ENCODE results near the gene FGFR2.

Gene FGFR2

DNA sequence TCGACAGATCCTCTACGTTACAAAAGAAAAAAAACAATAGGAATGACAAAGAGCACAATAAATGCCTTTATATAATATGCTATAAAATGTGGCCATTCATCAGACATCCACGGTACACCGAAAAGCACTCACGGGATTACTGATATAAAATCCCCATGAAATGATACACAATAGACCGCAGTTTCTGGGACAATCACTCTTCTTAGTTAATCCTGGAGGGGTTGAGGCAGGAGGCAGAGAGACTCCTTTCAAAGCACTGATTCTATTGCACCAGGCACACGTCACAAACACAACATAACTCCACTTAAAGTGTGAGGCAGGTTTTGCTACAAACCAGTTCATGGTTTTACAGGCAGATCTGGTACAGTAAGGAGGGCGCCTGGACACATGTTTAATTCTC lies 113.8 kb downstream of the FGFR2 start:
- DNase-seq: no peak

DNA sequence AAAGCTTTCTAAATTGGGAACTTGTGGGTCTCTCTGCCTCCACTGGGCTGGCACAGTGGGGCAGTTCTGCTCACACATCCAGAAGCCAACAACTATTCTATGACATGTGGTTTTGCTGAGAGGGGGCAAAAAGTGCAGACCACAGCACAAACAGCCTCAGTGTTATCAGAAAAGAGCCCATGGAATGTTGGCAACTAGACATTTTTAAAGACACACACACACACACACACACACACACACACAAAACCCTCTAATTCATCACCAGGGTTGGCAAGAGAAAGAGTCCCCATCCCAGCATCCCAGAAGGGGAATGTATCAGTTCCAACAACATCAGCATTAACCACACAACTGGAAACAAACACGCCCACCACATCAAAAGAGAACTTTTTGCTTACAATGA lies 117.1 kb downstream of the FGFR2 start:
- DNase-seq: no peak

DNA sequence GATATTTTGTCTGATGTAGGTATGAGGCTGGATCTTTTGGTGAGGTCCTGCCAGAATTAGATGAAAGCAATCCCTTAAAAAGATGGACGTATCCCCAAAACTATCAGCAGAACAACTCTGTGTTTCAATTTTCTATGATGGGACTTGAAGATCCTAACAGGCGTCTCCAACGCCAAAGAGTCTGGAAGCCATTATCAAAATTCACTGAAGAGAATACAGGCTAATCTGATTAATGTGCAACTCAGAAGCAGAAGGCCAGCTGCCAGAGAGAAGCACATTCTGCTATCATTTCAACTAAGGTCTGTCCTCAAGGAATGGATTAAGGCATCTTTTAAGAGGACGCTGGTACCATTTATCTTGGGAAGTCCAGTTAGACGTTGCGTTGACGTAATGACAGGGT lies 119.7 kb downstream of the FGFR2 start:
- DNase-seq: no peak

DNA sequence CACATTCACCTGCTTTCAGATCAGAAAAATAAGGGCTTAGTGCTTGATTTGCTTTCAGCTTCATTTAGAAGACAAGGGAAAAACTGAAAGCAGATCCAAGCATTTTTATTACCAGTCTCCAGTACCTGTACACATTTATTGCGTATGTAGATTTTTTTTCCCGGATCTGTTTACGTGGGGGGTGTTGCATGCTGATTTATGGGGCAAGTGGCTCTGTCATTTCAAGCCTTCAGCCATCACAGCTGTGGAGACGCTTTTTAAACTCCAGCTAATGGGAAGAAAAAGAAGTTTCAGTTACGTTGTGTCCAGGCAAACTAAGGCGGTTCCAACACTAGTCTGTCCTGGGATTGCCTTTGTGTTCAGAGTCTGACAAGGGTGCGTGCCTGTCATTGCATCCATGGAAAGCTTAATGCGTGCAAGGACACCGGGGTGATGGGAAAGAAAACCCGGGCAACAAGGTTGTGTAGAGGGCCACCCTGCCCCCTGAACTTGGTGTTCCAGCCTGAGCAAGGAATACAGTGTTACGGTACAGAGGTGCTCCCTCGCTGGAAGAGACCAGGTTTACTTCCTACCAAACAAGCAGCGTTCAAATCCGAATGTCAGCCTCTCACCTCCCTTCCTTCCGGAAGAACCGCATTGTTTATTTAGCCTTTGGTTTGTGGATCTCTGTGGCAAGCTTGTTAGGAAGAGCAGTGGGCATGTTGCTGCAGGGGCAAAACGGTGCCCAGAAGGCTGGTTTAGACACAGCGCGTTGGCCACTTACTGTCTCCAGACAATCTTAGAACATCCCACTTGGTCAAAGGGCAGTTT lies 128.2 kb downstream of the FGFR2 start:
- DNase-seq: no peak

DNA sequence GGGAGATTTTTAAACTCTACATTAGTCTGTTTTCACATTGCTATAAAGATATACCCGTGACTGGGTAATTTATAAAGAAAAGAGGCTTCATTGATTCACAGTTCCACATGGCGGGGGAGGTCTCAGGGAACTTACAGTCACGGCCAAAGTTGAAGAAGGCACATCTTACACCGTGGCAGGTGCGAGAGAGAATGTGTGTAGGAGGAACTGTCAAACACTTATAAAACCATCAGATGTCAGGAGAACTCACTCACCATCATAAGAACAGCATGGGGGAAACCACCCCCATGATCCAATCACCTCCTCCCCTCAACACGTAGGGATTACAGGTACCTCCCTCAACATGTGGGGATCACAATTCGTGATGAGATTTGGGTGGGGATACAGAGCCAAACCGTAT lies 129.5 kb downstream of the FGFR2 start:
- DNase-seq: no peak

DNA sequence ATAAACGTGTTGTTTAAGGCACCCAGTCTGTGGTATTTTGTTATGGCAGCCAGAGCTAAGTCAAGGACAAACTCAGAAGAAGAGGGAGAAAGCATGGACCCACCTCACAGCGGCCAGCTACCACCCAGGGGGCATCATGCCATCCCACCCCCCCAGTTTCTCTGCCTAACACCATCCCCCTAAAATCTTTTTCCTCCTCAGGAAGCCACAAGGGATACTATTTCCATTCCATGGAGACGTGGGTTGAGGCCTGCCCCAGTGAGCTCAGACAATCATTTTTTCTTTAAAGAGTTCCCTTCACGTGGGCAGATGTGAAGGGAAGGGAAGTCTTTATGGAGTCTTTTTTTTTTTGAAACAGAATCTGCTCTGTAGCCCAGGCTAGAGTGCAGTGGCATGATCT lies 131.8 kb downstream of the FGFR2 start:
- DNase-seq: no peak

DNA sequence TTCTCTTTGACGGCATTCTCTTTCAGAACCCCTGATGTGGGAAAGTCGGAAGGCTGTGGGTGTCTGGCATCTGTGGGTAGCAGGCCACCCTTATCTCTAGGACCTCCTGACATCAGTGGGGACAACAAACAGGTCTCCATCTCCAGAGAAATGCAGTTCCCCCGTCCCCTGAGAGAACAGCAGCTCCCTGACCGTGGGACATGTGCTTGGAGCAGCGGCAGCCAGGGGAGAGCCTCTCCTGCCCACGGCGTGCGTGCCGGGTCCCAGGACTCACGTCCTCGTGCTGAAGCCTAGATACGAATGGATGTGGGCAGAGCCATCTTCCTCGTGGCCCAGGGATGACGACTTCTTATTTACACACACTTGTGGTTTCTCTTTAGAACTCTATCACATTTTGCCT lies 133.0 kb downstream of the FGFR2 start:
- DNase-seq: no peak

DNA sequence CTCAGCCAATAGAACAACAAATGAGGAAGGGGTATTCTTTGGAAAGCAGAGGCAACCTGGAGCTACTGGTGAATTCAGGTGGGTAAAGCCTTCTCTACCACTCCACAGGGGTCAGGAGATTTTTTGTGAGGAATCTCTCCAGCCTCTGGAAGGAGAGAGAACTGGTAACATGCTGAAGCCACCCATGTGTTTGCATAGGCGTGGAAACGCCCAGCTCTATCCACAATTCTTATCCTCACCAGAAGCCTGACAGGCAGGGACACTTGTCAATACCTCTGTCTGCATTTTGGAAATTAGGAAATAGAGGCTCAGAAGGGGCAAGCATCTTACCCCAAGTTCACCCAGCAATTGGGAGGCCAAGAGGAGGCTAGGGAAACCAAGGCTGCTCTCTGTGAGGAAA lies 133.7 kb downstream of the FGFR2 start:
- no peak for DNase-seq

DNA sequence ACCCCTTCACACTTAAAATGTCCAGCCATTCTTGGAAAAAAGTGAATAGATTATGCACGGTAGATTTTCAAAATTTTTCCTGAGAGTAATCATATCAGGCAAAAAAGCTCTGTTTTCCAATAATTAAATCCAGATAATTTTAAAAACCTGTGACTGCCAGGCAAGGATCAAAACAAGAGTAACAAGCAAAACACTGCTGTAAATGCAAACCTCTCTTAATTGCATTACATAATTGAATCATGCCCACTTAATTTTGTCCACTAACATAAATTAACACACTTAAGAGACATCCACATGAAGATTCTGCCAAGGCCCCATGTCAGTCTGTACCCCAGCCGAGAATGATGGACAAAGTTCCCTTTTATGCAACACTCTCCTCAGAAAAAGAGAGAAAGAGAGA lies 135.3 kb downstream of the FGFR2 start:
- no peak for DNase-seq

DNA sequence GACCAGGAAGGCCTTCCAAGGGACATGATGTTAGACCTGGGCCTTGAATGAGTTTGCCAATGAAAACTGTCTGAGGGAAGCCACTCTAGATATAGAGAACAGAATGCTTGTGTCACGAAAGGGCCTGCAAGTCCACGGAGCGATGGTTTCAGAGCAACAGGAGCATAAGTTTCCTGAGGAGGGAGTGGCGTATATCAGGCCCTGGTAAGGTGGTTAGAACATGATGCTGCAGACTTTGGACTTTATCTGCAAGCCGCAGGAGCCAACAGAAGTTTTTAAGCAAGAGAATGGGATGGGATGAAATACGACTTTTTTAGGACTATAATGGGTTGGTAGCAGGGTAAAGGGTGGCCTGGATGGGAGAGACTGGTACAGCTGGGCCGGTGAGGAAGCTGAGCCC lies 136.0 kb downstream of the FGFR2 start:
- DNase-seq: no peak

DNA sequence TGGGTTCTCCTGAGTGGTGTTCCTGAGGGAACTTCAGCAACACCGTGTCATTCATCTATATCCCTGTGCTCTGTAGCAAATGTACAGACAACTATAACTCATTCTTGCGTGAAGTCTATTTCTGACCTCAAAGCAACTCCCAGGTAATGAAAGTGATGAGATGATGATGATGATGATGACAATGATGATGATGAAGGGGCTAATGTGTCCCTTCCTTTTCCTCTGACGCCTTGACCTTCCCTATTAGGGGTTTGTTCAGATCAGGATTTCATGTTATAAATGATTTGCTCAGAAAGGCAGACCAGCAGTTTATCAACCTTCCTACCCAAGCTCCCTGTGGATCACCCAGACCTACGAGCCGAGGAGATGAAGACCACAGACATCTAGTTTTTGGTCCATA lies 136.9 kb downstream of the FGFR2 start:
- DNase-seq: no peak

DNA sequence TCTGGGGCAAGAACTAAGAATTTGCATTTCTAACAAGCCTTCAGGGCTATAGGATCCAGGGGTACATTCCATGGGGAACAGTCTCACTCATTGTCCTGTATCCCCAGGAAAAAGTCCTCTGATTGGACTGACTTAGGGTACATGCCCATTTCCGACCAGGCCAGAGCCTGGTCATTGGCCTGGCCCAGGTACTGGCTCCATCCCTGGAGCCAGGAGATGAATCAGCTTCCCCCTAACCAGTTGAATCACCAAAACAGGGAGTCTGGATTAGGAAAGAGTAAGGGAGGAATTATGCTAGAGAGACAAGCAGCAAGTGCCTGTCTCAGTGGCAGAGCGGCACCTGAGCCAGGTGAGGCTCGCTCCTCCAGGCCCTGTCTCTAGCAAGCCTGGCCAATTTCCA lies 137.5 kb downstream of the FGFR2 start:
- DNase-seq: no peak

DNA sequence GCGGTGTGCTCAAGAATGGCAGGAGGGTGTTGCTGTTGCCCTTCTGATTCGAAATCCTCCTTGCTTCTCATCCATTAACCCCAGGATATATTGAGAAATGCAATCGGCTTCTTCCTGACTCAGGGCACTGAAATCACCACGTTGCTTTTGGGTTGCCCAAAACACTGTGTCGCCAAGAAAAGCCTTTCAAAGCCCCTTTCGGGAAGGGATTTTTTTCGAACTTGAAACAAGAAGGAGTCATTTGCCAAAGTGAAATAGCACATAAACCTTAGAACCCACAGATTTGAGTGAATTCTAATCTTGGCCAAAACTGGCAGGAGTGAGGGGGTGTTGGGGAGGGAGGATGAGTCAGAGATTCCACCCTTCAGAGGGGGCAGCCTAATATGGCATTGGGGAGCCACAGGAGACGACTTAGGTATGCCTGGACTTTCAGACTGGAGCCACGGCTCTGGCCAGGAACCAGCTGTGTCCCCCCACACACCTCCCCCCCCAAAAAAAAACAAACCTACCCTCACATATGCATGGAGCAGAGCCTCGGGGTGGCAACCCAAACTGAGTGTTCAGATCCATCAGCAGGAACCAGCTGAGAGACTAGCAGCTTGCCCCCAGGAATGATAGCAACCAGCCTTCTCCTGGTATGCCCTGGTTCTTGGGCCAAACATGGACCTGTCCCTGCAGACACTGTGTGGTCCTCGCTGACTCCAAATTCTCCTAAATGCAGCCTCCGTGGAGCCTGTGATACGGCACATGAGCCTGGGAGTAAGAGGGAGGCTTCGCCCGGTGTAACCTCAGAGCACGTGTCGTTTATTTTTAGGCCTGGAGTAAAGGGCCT lies 138.4 kb downstream of the FGFR2 start:
- no peak for DNase-seq

DNA sequence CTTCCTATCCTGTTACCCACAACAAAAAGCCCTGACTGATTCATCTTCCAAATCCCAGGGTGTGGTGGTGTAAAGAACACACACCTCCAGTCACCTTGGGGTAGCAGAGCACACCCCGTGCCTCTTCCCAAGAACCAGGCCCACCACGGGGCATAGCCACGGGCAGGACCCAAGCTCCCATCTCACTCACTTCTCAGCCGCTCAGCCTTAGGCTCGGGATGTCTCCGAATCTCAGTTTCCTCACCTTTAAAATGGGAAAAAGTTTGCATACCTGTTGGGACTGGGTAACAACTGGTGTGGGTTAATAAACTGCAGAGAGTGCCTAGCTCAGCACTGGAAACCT lies 139.0 kb downstream of the FGFR2 start:
- DNase-seq: no peak

DNA sequence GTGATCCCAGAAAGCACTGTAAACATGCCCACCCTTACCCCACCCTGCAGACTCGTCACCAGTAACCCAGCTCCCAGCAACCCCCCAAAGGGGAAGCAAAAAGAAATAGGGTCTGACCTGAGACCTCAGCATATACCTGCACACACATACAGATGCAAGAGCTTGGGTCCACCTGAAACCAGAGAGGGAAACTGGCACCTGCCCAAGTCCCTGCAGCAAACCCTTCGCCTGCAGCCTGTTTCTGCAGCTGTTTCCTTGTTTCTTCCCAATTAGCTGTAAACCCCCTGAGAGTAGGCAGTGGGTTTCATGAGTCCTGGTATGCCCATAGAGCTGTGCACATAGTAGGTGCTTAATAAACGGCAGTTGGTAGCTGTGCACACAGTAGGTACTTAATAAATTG lies 140.5 kb downstream of the FGFR2 start:
- no peak for DNase-seq

DNA sequence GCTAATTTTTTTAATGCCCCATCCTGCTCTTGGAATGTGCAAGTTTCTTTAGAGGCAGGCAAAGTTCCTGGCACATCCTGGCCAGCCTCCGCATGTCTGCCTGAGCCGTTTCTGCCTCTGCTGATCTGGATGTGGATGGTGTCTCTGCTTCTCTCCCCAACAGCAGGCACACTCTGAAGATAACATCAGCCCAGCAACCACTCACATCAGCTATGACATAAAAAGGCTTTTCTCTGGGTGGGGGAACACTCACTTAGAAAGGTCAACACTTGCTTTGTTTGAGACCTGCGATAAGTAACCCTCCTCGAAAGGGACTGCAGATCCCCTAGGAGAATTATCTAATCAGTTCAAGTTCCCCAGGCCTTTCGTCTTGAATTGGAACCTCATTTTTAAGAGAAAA lies 142.9 kb downstream of the FGFR2 start:
- DNase-seq: no peak

DNA sequence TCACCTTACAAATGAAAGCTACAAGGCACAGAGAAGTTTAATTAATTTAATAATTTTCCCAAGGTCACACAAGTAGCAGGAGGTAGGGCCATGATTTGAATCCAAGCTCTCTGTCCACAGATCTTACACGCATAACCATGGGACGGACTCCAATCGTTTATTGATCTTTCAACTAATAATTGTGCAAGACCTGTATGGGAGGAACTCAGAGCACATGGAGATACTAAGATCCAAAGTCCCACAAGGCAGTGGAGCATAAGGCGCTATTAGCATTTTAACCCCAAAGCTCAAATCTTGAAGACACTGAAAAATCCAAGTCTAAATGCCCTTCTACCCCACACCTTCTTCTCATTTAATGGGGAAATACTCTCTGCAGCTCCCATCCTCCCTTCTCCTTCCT lies 143.5 kb downstream of the FGFR2 start:
- no peak for DNase-seq

DNA sequence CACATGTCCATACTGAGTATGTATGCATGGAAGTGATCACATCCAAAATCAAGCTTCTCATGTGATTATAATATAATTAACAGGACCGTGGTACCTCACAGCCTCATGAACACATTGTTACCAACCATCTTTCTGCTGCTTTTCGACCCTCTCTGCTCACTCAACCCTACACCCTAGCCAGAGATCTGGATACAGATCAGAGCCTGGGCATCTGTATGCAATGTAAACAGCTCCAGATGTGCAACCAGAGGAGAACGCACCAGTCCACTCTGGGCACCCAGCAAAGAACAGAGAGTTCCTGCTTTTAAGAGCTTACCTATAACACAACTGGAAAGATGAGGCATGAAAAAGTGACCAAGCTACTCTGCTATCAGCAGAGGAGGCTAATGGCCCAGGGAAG lies 145.1 kb downstream of the FGFR2 start:
- no peak for DNase-seq

DNA sequence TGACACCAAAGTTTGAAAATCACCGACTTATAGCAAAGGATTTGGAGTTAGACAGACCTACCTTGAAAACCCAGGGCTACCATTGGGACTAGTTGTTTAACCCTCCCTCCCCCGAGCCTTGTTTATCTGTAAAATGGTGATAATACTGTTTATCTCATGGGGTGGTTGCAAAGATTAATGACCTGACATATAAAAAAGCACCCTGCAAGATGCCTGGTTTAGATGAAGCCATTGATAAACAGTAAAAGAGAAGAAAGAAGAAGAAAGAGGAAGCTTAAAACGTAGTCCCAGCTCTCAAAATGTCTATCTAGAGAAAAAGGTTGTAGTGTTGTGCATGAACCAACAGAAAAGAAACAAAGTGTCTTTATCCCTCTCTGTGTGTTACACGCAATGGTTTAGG lies 145.7 kb downstream of the FGFR2 start:
- DNase-seq: no peak

DNA sequence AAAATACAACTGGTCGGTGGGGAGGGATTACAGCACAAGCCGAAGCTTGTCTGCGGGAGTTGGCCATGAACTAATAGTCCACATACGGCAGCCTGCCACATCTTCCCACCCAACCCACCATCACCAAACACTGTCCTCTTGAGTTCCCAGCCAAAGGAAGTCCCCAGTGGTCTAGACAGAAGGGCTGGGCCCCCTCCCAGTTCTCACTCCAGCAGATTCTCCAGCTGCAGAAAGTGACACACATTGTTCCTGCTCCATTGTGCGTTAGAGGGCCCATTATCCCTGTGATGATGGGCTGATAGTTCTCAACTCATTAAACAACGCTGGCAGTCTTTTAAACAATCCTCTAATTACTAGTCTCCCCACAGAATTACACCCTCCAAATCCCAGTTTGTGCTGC lies 148.0 kb downstream of the FGFR2 start:
- peak; percentile 51 for DNase-seq

DNA sequence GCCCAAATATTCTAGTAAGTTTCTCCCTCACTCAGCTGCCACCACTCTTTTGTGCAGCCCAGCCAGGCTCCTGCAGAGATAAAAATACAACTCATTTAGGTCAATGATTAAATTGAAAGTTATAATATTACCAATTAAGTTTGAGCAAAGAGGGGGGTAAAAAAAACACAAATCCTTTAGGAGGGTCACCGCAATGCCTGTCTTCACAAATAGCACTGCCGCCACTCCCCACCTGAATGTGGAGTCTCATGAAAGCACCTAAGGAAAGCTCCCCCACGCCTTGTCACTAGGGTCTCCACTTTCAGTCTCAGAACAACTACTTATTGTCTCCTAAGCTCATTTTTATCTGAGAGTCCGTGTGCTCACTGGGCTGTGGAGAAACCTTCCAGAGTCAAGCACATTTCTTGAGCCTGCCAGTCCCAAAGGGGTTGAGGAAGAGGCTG lies 148.7 kb downstream of the FGFR2 start:
- no peak for DNase-seq

DNA sequence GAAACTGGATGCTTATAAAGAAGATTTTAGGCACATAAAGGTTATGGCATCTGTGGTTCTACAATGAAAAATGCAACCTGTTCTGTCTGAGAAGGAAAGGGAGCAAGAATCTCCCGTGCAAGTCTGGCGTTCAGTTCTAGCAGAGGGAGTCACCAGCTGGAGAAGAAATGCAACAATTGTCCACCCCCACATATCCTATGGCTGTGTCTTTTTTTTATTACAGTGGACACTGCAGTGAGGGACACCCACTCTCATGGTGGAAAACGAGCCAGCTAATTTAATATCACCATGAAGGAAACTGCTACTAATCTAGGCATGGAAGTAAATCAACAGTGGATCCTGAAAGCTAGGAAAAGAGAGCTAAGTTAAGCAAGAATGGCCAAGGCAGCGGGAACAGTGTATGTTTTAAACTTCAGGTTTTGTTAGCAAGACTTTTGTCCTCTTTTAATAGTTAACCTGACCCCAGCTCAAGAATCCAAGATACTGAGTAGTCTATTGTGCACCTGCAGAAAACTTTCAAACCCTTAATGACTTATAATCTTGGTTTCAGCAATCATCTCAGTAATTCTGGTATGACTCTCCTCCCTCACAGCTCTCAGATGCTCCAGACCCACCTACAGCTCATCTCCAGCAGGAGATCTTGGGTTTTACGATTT lies 149.3 kb downstream of the FGFR2 start:
- DNase-seq: no peak

DNA sequence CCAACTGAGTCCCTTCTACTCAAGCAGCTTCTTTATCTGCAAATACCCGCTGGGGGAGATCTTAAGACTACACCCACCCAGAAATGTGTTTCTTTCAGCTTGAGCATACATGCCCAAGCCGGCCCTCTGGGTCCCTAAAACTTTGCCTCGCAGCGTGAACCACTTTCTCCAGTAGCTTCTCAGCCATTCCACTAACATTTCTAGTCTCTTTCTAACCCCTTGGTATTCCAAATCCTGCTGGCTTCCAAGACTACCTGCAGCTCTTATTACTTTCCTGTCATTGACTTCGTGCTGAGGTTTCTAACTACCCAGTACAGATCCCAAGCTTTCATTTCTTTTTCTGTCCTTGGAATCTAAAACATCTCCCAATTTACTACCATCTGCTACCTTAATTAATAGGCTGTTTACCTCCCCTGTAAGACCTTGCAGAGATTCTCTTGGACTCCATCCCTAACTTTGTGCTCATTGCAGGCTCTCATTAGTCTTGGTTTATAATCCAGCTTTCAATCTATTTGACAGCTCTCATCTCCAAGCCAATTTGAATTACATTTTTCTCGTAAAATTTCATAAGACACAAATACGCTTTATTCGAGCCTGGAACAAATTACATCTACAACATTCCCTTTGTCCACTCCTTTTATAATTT lies 153.6 kb downstream of the FGFR2 start:
- DNase-seq: no peak
